Psoas muscle (tissue), 8 donors: ENCODE measurements around the gene FAM171A1. TPM values are rescaled to one million over a fixed set of nuclear protein-coding genes. Genes with fewer than 3 reads are reported as not detected.
"Not testable (repeated sequence)": the region's sequence is repeated elsewhere in the genome, so short reads cannot be mapped to it uniquely, and the experiment has no call there.

ENCODE experiments used
- ATAC-seq, 4 donors: fragments of 200-7000 bp; cut with Tn5 transposase; one replicate each; pipeline ENCODE4 v1.9.1; 2020; ENCODE audit warnings: moderate library complexity in 3 of 4, mild to moderate bottlenecking in 2 of 4
- DNase-seq, 2 donors: peaks; one replicate each; pipeline ENCODE4 v3.0.0-alpha.2; 2020
- H3K27ac ChIP-seq: fragments of 200-600 bp; one replicate; pipeline ENCODE4 v1.8.0; 2022
- H3K27me3 ChIP-seq, 3 donors: fragments of 200-600 bp in 1 of 3; one replicate each; pipeline versions ENCODE4 v1.6.1 to v1.8.0; 2013 to 2022; ENCODE audit warnings: low read length in 2 of 3, mild to moderate bottlenecking in 2 of 3, moderate library complexity in 1 of 3; ENCODE audit not compliant: insufficient read depth in 3 of 3
- H3K36me3 ChIP-seq, 2 donors: fragments of 200-600 bp in 1 of 2; one replicate each; pipeline versions ENCODE4 v1.6.1 to v1.8.0; 2013 to 2022; ENCODE audit warnings: low read depth in 1 of 2, mild to moderate bottlenecking in 1 of 2, moderate library complexity in 1 of 2; ENCODE audit not compliant: insufficient read depth in 1 of 2
- H3K4me1 ChIP-seq: fragments of 200-600 bp; one replicate; pipeline ENCODE4 v1.8.0; 2022
- H3K4me3 ChIP-seq: fragments of 200-600 bp; one replicate; pipeline ENCODE4 v1.8.0; 2022; ENCODE audit warnings: mild to moderate bottlenecking
- H3K9me3 ChIP-seq: fragments of 200-600 bp; one replicate; pipeline ENCODE4 v1.8.0; 2022
- CTCF ChIP-seq: fragments of 200-600 bp; IDR thresholded peaks from one replicate; pipeline ENCODE4 v1.8.0; 2022; ENCODE audit warnings: antibody characterized with exemption
- WGBS, 3 donors: extraction: QIAGEN DNeasy Blood & Tissue Kit; methylation state at CpG; one replicate each; pipeline versions ENCODE4 v1.1.6 to v1.1.7; 2013; 5-methylcytosine and 5-hydroxymethylcytosine counted together
- intact Hi-C, 2 donors: fragments of 100-400 bp; cut with DNase I; formaldehyde crosslinking; loops; one replicate each; pipeline versions ENCODE4 v1.11.0 to v1.14.2; 2022
- polyA plus RNA-seq, 3 donors: library from polyadenylated mRNA; stranded (reverse); fragments of 200-250 nt; gene quantifications; one replicate each; pipeline ENCODE4 v1.2.3, GENCODE V29; 2013
- total RNA-seq, 4 donors: library from RNA; stranded (reverse); fragmentation: NEBNext Ultra II Directional in 2 of 4; extraction: Animal tissue kit (Norgen Biotek cat#: 25700) in 2 of 4; gene quantifications; one replicate each; pipeline versions ENCODE4 v1.2.1 to v1.2.4, GENCODE V29; 2021 to 2023
- donor health status: healthy with polysubstance abuse.
- donor health status: DM: no; HTN: no; CAD: no; lungs with moderate emphysema.
- donor health status: Bipolar disorder and iron deficiency.
- donor health status: healthy.
- donor health status: DM: yes; HTN: yes; CAD: no.
- donor health status: DM: no; HTN: no; CAD: no.
- donor health status: DM: no; HTN: no; CAD: no.
- donor health status: DM: yes; HTN: yes; CAD: no.

The FAM171A1 gene
- total and polyA plus RNA-seq, 7 donors = 3.9 to 10.5 (median 5.0) TPM

- TF ChIP-seq CTCF = no peak
- no peak for ATAC-seq
- no peaks in the 10 kb centered on the region for H3K36me3 ChIP-seq
- H3K9me3 ChIP-seq = no peaks in the 10 kb centered on the region
- H3K4me3 ChIP-seq = no peak overlapping the region
- no peaks in the 10 kb centered on the region for H3K4me1 ChIP-seq
- intact Hi-C loops = no loop called here
- 98 to 99% (median 99%) methylated on average over 10 of the region's 10 CpGs for WGBS, 3 donors
- no peak overlapping the region for H3K27ac ChIP-seq
- no peaks in the 10 kb centered on the region for H3K27me3 ChIP-seq
- DNase-seq = no peak
These were observed 61.9 kb downstream of the FAM171A1 start for GRCh38 chr10:15309221-15309620.

- H3K27me3 ChIP-seq = no peaks in the 10 kb centered on the region
- TF ChIP-seq CTCF = no peak
- intact Hi-C loops = no loop called here
- no peak overlapping the region for H3K27ac ChIP-seq
- H3K9me3 ChIP-seq = no peaks in the 10 kb centered on the region
- WGBS, 3 donors = 92 to 95% (median 93%) methylated on average over 8 of the region's 8 CpGs
- no peak for DNase-seq
- no peak for ATAC-seq
- H3K4me3 ChIP-seq = no peak overlapping the region
- H3K4me1 ChIP-seq = no peaks in the 10 kb centered on the region
- no peaks in the 10 kb centered on the region for H3K36me3 ChIP-seq
These were observed 64.3 kb downstream of the FAM171A1 start for GRCh38 chr10:15306735-15307280.

GRCh38 chr10:15305634-15306033 is 65.5 kb downstream of the FAM171A1 start:
- Histone ChIP-seq H3K27ac (no peak overlapping the region), H3K4me1 (no peaks in the 10 kb centered on the region), H3K27me3 (no peaks in the 10 kb centered on the region), H3K4me3 (no peak overlapping the region), H3K36me3 (no peaks in the 10 kb centered on the region), H3K9me3 (no peaks in the 10 kb centered on the region)
- 82 to 90% (median 83%) methylated on average over 6 of the region's 6 CpGs for WGBS, 3 donors
- ATAC-seq (no peak), DNase-seq (no peak)
- TF ChIP-seq CTCF = no peak
- intact Hi-C loops = no loop called here

- no peaks in the 10 kb centered on the region for H3K27me3 ChIP-seq
- no peak for TF ChIP-seq CTCF
- DNase-seq (no peak), ATAC-seq (no peak)
- H3K4me1 ChIP-seq = no peaks in the 10 kb centered on the region
- WGBS, 3 donors = 90 to 97% (median 96%) methylated on average over 2 of the region's 2 CpGs
- no peak overlapping the region for H3K4me3 ChIP-seq
- intact Hi-C loops = no loop called here
- no peak overlapping the region for H3K27ac ChIP-seq
- H3K36me3 ChIP-seq = no peaks in the 10 kb centered on the region
- no peaks in the 10 kb centered on the region for H3K9me3 ChIP-seq
These were observed 65.9 kb downstream of the FAM171A1 start for GRCh38 chr10:15305161-15305560.

- DNase-seq, H3K9me3 ChIP-seq, H3K4me1 ChIP-seq, H3K27me3 ChIP-seq, H3K36me3 ChIP-seq, H3K4me3 ChIP-seq, intact Hi-C loops, H3K27ac ChIP-seq, ATAC-seq: not testable (repeated sequence)
- WGBS, 3 donors = 96 to 97% (median 96%) methylated on average over 15 of the region's 15 CpGs
These were observed 68.7 kb downstream of the FAM171A1 start for GRCh38 chr10:15302188-15302956.
